Sigmoid colon (tissue), 7 donors: ENCODE measurements around the gene CLEC3A. TPM values are rescaled to one million over a fixed set of nuclear protein-coding genes. Genes with fewer than 3 reads are reported as not detected.

Experiments used
- DNase-seq: peaks from one replicate; pipeline ENCODE4 v3.0.0-alpha.2; 2019
- H3K27ac ChIP-seq, 4 donors: fragments of 200-600 bp; sonication (generic); one replicate each; pipeline ENCODE4 v1.5.1; 2016 to 2019; ENCODE audit warnings: mild to moderate bottlenecking in 1 of 4
- H3K27me3 ChIP-seq, 3 donors: fragments of 200-600 bp; sonication (generic); one replicate each; pipeline ENCODE4 v1.5.1; 2019; ENCODE audit warnings: mild to moderate bottlenecking in 1 of 3
- H3K36me3 ChIP-seq, 4 donors: fragments of 200-600 bp; sonication (generic); one replicate each; pipeline ENCODE4 v1.5.1; 2016 to 2019
- H3K4me1 ChIP-seq, 4 donors: fragments of 200-600 bp; sonication (generic); one replicate each; pipeline ENCODE4 v1.5.1; 2017 to 2019
- H3K4me3 ChIP-seq, 4 donors: fragments of 200-600 bp; sonication (generic); one replicate each; pipeline ENCODE4 v1.5.1; 2017 to 2019; ENCODE audit warnings: mild to moderate bottlenecking in 2 of 4, moderate library complexity in 1 of 4
- H3K9me3 ChIP-seq, 4 donors: fragments of 200-600 bp in 3 of 4; sonication (generic) in 3 of 4; one replicate each; pipeline versions ENCODE4 v1.5.1 to v1.6.1; 2013 to 2019
- CTCF ChIP-seq, 4 experiments: fragments of 450-650 bp in 3 of 4; fragments of 200-600 bp in 1 of 4; IDR thresholded peaks; one replicate each; pipeline ENCODE4 v1.5.1; 2016 to 2019; ENCODE audit warnings: antibody characterized with exemption in 4 of 4, mild to moderate bottlenecking in 3 of 4, moderate library complexity in 2 of 4
- EP300 ChIP-seq, 4 donors: sonication (generic); formaldehyde crosslinking; IDR thresholded peaks; one replicate each; pipeline ENCODE4 v1.6.1; 2017; ENCODE audit warnings: antibody characterized with exemption in 4 of 4
- POLR2A ChIP-seq, 2 donors: fragments of 450-650 bp; IDR thresholded peaks; one replicate each; pipeline ENCODE4 v1.6.1; 2016; ENCODE audit warnings: antibody characterized with exemption in 2 of 2, mild to moderate bottlenecking in 2 of 2, moderate library complexity in 2 of 2
- POLR2AphosphoS5 ChIP-seq, 4 donors: sonication (generic); formaldehyde crosslinking; IDR thresholded peaks; one replicate each; pipeline ENCODE4 v1.6.1; 2017; ENCODE audit warnings: antibody characterized with exemption in 4 of 4
- WGBS, 2 donors: extraction: QIAGEN DNeasy Blood & Tissue Kit; methylation state at CpG; one replicate each; pipeline ENCODE4 v1.1.7; 2013; 5-methylcytosine and 5-hydroxymethylcytosine counted together
- intact Hi-C: fragments of 100-400 bp; cut with DNase I; formaldehyde crosslinking; loops from one replicate; pipeline ENCODE4 v1.15.1; 2023
- polyA plus RNA-seq, 3 donors: library from polyadenylated mRNA; stranded (reverse); fragments of 200-250 nt; gene quantifications; one replicate each; pipeline ENCODE4 v1.2.3, GENCODE V29; 2013
- total RNA-seq, 4 donors: library from RNA; depleted of rRNA; stranded (reverse); fragments of >200 nt; gene quantifications; one replicate each; pipeline ENCODE4 v1.1.0, GENCODE V29; 2016
- donor health status: healthy with polysubstance abuse.
- donor health status: Bipolar disorder and iron deficiency.
- donor health status: healthy.

CLEC3A gene
- total and polyA plus RNA-seq, 7 donors, result not detected

- H3K27ac ChIP-seq, result no peak overlapping the region
- WGBS, 2 donors, result 93 to 94% methylated on average over 5 of the region's 5 CpGs
- no peaks in the 10 kb centered on the region for H3K4me1 ChIP-seq
- no peak overlapping the region for H3K4me3 ChIP-seq
- no peak for TF ChIP-seq POLR2A (IDR thresholded peaks at IDR 0.05)
- no peak for TF ChIP-seq EP300 (IDR thresholded peaks at IDR 0.05)
- TF ChIP-seq POLR2AphosphoS5 (IDR thresholded peaks at IDR 0.05), result no peak
- no peak for TF ChIP-seq CTCF (IDR thresholded peaks at IDR 0.05)
- DNase-seq, result no peak
- intact Hi-C loops, result no loop called here
- H3K27me3 ChIP-seq, result peaks cover 0 to 8% (median 0%) of the 10 kb centered on the region in 3 donors
- H3K9me3 ChIP-seq, result no peaks in the 10 kb centered on the region
- no peaks in the 10 kb centered on the region for H3K36me3 ChIP-seq
Observed at GRCh38 chr16:78069913-78070312, 47.6 kb downstream of the CLEC3A start.

- Histone ChIP-seq H3K4me1 (no peaks in the 10 kb centered on the region), H3K36me3 (no peaks in the 10 kb centered on the region), H3K4me3 (no peak overlapping the region), H3K27ac (no peak overlapping the region), H3K27me3 (peaks cover 0 to 8% (median 0%) of the 10 kb centered on the region in 3 donors), H3K9me3 (no peaks in the 10 kb centered on the region)
- 8 to 13% methylated on average over 5 of the region's 5 CpGs for WGBS, 2 donors
- TF ChIP-seq POLR2A (IDR thresholded peaks at IDR 0.05) (no peak), CTCF (IDR thresholded peaks at IDR 0.05) (no peak), EP300 (IDR thresholded peaks at IDR 0.05) (no peak), POLR2AphosphoS5 (IDR thresholded peaks at IDR 0.05) (no peak)
- no peak for DNase-seq
- intact Hi-C loops, result no loop called here
Observed at GRCh38 chr16:78072275-78072674, 49.9 kb downstream of the CLEC3A start.

GRCh38 chr16:78075800-78076199 lies 53.5 kb downstream of the CLEC3A start:
- 87% methylated on average over 3 of the region's 3 CpGs for WGBS, 2 donors
- intact Hi-C loops, result no loop called here
- TF ChIP-seq CTCF (IDR thresholded peaks at IDR 0.05), result no peak
- H3K27ac ChIP-seq, result no peak overlapping the region
- H3K9me3 ChIP-seq, result no peaks in the 10 kb centered on the region
- no peaks in the 10 kb centered on the region for H3K4me1 ChIP-seq
- no peak overlapping the region for H3K4me3 ChIP-seq
- H3K36me3 ChIP-seq, result no peaks in the 10 kb centered on the region
- peaks cover 0 to 8% (median 0%) of the 10 kb centered on the region in 3 donors for H3K27me3 ChIP-seq
- DNase-seq, result no peak

GRCh38 chr16:78081341-78081740 lies 59.0 kb downstream of the CLEC3A start:
- TF ChIP-seq POLR2AphosphoS5 (IDR thresholded peaks at IDR 0.05), result no peak
- no peak for TF ChIP-seq POLR2A (IDR thresholded peaks at IDR 0.05)
- TF ChIP-seq CTCF (IDR thresholded peaks at IDR 0.05), result no peak
- no peak for TF ChIP-seq EP300 (IDR thresholded peaks at IDR 0.05)
- Histone ChIP-seq H3K36me3 (no peaks in the 10 kb centered on the region), H3K4me1 (no peaks in the 10 kb centered on the region), H3K4me3 (no peak overlapping the region), H3K9me3 (no peaks in the 10 kb centered on the region), H3K27me3 (peaks cover 0 to 4% (median 0%) of the 10 kb centered on the region in 3 donors), H3K27ac (no peak overlapping the region)
- WGBS, 2 donors, result 87 to 89% methylated on average over 4 of the region's 4 CpGs
- intact Hi-C loops, result no loop called here
- DNase-seq, result no peak

Other genes with a start within 250 kb of the CLEC3A start
- 1 to 10 TPM; 3.5 to 6.4 (median 5.1) TPM for gene VAT1L, start 234.0 kb upstream of the CLEC3A start, total RNA-seq
- 1 to 10 TPM in 2 of 3 donors, under 1 TPM in 1; 0.60 to 4.5 (median 1.2) TPM for gene VAT1L, start 234.0 kb upstream of the CLEC3A start, polyA plus RNA-seq
- gene WWOX, start 77.1 kb downstream of the CLEC3A start, total RNA-seq, result 10 to 100 TPM; 16.1 to 46.8 (median 36.5) TPM
- 1 to 10 TPM; 7.1 to 9.6 (median 8.6) TPM for gene WWOX, start 77.1 kb downstream of the CLEC3A start, polyA plus RNA-seq